NCI-H128 (cell line): ENCODE results near the gene XYLB.

Experiments
- DNase-seq: peaks from one replicate; lab custom pipeline; 2025; ENCODE audit not compliant: unreplicated experiment; lab: John Stamatoyannopoulos, UW

XYLB gene

GRCh38 chr3:38453075-38453912, 106.7 kb downstream of the XYLB start, which contains the start of gene ACVR2B:
Gene ACVR2B, plus strand, starts transcription at chr3:38453890. Its CDS starts 433 bp downstream, at chr3:38454323.
- peak; percentile 51 for DNase-seq

DNA sequence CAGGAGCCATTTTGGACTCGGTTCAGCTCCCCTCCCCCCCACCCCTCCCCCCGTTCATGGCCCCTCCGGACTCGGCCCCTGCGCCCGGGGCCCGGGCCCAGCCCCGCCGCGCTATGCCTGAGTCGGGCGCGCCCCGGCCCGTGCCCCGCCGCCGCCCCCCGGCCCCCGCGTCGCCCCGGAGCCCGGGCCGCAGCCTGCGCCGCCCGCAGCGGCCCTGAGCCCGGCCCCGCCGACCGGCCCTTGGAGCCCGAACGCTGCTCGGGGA, 107.3 kb downstream of the XYLB start:
- DNase-seq: no peak

DNA sequence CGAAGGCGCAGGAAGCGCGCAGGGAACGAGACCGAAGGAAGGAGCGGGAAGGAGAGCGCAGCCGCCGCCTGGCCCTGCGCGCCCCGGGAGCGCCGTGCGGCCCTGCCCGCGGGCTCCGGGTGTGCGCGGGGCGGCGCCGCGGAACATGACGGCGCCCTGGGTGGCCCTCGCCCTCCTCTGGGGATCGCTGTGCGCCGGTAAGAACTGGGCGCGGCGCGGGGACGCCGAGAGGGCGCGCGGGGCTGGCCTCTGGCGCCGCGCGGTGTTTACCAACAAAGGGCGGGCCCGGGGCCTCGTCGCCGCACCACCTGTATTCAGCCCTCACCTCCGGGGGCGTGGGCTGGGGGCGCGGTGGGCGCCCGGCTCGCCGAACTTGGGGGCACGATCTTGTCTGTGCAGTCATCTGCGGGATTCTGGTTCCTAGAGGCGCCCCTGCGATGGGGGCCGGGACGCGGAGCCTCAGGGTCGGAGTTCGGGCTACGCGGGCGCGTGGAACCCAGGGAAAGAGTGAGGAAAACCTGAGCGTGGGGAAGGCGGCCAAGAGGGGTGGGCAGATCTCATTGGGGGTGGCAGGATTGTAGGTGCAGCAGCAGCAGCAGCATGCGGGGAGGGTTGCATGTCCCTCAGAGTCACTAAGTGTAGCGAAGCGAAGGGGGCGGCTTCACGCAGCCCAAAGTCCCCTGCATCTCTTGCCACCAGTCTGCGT, 107.7 kb downstream of the XYLB start:
- no peak for DNase-seq

- DNase-seq: peak; percentile 73
These were observed 108.5 kb downstream of the XYLB start for GRCh38 chr3:38454884-38455638.

- DNase-seq: no peak
These were observed 109.2 kb downstream of the XYLB start for GRCh38 chr3:38455639-38456430.

GRCh38 chr3:38457111-38458003, 110.8 kb downstream of the XYLB start:
- DNase-seq: no peak

GRCh38 chr3:38458796-38459498, 112.4 kb downstream of the XYLB start:
- no peak for DNase-seq

DNA sequence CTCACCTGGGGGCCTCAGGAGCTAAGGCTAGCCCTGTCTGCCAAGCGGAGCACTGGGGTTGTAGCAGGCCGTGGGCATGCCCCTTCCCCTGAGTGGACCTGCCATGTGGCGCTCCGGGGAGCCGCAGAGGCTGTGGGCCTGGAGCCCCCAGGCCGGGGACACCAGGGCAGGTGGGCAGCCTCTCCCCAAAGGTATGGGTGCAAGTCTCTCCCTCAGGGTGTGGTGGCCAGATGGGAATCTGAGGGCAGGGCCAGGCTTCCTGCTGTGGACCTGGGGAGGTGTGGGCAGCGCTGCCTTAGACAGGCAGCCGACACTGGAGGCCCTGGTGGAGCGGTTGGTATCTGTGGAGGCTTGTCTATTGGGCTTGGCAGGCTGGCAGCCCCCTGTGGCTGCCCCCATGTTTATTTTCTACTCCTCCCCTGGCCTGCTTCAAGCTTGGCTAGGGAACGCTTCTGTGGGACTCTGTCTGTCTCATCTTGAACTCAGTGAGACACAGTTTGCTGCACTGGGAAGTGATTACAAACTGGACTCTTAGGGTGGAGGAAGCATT, 113.0 kb downstream of the XYLB start:
- DNase-seq: no peak

GRCh38 chr3:38460377-38461270, 114.0 kb downstream of the XYLB start:
- DNase-seq: no peak
